HEK293 (cell line): Measurements from ENCODE around the gene MED14.
A peak's percentile ranks its signal among the peaks of the same experiment; 100 is the strongest.

Experiments
- CTCF ChIP-seq: fragments of 450-650 bp; formaldehyde crosslinking; IDR thresholded peaks from 2 replicates; pipeline ENCODE4 v1.5.1; 2016; ENCODE audit warnings: missing biosample characterization, missing genetic modification characterization
- KLF1 ChIP-seq: fragments of 450-650 bp; formaldehyde crosslinking; IDR thresholded peaks from 2 replicates; pipeline ENCODE4 v1.5.1; 2016; ENCODE audit warnings: missing biosample characterization, missing genetic modification characterization
- KLF9 ChIP-seq: fragments of 450-650 bp; formaldehyde crosslinking; IDR thresholded peaks from 2 replicates; pipeline ENCODE4 v1.5.1; 2016; ENCODE audit warnings: missing biosample characterization, missing genetic modification characterization, low read depth
- SCRT2 ChIP-seq: fragments of 450-650 bp; formaldehyde crosslinking; IDR thresholded peaks from 2 replicates; pipeline ENCODE4 v1.5.1; 2016; ENCODE audit warnings: missing biosample characterization, missing genetic modification characterization
- SP3 ChIP-seq: fragments of 450-650 bp; formaldehyde crosslinking; IDR thresholded peaks from 2 replicates; pipeline ENCODE4 v1.5.1; 2016; ENCODE audit warnings: missing biosample characterization, missing genetic modification characterization
- YY1 ChIP-seq: fragments of 450-650 bp; formaldehyde crosslinking; IDR thresholded peaks from 2 replicates; pipeline ENCODE4 v1.5.1; 2018; ENCODE audit warnings: missing biosample characterization, missing genetic modification characterization
- ZBTB20 ChIP-seq: fragments of 450-650 bp; formaldehyde crosslinking; IDR thresholded peaks from 2 replicates; pipeline ENCODE4 v1.5.1; 2016; ENCODE audit warnings: missing biosample characterization, missing genetic modification characterization
- ZBTB21 ChIP-seq: fragments of 450-650 bp; formaldehyde crosslinking; IDR thresholded peaks from 2 replicates; pipeline ENCODE4 v1.5.1; 2017; ENCODE audit warnings: missing biosample characterization, missing genetic modification characterization
- ZBTB8A ChIP-seq: fragments of 450-650 bp; formaldehyde crosslinking; IDR thresholded peaks from 2 replicates; pipeline ENCODE4 v1.5.1; 2016; ENCODE audit warnings: missing biosample characterization, missing genetic modification characterization
- ZEB2 ChIP-seq: fragments of 450-650 bp; formaldehyde crosslinking; IDR thresholded peaks from 2 replicates; pipeline ENCODE4 v1.5.1; 2016; ENCODE audit warnings: missing biosample characterization, missing genetic modification characterization
- ZFHX2 ChIP-seq: fragments of 450-650 bp; formaldehyde crosslinking; conservative IDR thresholded peaks from 2 replicates; pipeline ENCODE4 v1.5.1; 2016; ENCODE audit warnings: missing biosample characterization, missing genetic modification characterization
- ZNF10 ChIP-seq: fragments of 450-650 bp; formaldehyde crosslinking; IDR thresholded peaks from 2 replicates; pipeline ENCODE4 v1.5.1; 2017; ENCODE audit warnings: missing biosample characterization, missing genetic modification characterization
- ZNF114 ChIP-seq: fragments of 450-650 bp; formaldehyde crosslinking; IDR thresholded peaks from 2 replicates; pipeline ENCODE4 v1.5.0; 2017; ENCODE audit warnings: missing biosample characterization, missing genetic modification characterization
- ZNF335 ChIP-seq: fragments of 450-650 bp; formaldehyde crosslinking; conservative IDR thresholded peaks from 2 replicates; pipeline ENCODE4 v1.5.1; 2016; ENCODE audit warnings: missing biosample characterization, missing genetic modification characterization
- ZNF394 ChIP-seq: fragments of 450-650 bp; formaldehyde crosslinking; IDR thresholded peaks from 2 replicates; pipeline ENCODE4 v1.5.1; 2016; ENCODE audit warnings: missing biosample characterization, missing genetic modification characterization, mild to moderate bottlenecking, moderate library complexity, borderline replicate concordance
- ZNF561 ChIP-seq: fragments of 450-650 bp; IDR thresholded peaks from 2 replicates; pipeline ENCODE4 v1.5.1; 2018; ENCODE audit warnings: missing biosample characterization, missing genetic modification characterization, borderline replicate concordance
- ZNF692 ChIP-seq: fragments of 450-650 bp; formaldehyde crosslinking; IDR thresholded peaks from 2 replicates; pipeline ENCODE4 v1.5.1; 2016; ENCODE audit warnings: missing biosample characterization, missing genetic modification characterization
- ZXDB ChIP-seq: fragments of 450-650 bp; formaldehyde crosslinking; IDR thresholded peaks from 2 replicates; pipeline ENCODE4 v1.5.1; 2016; ENCODE audit warnings: missing biosample characterization, missing genetic modification characterization
- TF ChIP-seq, protein P1 (sequence below): fragments of 450-650 bp; formaldehyde crosslinking; IDR thresholded peaks from 2 replicates; pipeline ENCODE4 v1.5.1; 2016; ENCODE audit warnings: missing biosample characterization, missing genetic modification characterization, borderline replicate concordance
- TF ChIP-seq, protein P2 (sequence below): fragments of 450-650 bp; formaldehyde crosslinking; IDR thresholded peaks from 2 replicates; pipeline ENCODE4 v1.5.1; 2016; ENCODE audit warnings: missing biosample characterization, missing genetic modification characterization
- TF ChIP-seq, protein P3 (sequence below): sonication (generic); formaldehyde crosslinking; IDR thresholded peaks from 2 replicates; pipeline ENCODE4 v1.8.1; 2022; ENCODE audit warnings: mild to moderate bottlenecking, moderate library complexity, missing genetic modification reagents

Gene MED14

GRCh38 chrX:40647307-40648197, 87.8 kb downstream of the MED14 start, which contains the start of gene CXorf38 (continued):
- TF ChIP-seq, protein P1, sequence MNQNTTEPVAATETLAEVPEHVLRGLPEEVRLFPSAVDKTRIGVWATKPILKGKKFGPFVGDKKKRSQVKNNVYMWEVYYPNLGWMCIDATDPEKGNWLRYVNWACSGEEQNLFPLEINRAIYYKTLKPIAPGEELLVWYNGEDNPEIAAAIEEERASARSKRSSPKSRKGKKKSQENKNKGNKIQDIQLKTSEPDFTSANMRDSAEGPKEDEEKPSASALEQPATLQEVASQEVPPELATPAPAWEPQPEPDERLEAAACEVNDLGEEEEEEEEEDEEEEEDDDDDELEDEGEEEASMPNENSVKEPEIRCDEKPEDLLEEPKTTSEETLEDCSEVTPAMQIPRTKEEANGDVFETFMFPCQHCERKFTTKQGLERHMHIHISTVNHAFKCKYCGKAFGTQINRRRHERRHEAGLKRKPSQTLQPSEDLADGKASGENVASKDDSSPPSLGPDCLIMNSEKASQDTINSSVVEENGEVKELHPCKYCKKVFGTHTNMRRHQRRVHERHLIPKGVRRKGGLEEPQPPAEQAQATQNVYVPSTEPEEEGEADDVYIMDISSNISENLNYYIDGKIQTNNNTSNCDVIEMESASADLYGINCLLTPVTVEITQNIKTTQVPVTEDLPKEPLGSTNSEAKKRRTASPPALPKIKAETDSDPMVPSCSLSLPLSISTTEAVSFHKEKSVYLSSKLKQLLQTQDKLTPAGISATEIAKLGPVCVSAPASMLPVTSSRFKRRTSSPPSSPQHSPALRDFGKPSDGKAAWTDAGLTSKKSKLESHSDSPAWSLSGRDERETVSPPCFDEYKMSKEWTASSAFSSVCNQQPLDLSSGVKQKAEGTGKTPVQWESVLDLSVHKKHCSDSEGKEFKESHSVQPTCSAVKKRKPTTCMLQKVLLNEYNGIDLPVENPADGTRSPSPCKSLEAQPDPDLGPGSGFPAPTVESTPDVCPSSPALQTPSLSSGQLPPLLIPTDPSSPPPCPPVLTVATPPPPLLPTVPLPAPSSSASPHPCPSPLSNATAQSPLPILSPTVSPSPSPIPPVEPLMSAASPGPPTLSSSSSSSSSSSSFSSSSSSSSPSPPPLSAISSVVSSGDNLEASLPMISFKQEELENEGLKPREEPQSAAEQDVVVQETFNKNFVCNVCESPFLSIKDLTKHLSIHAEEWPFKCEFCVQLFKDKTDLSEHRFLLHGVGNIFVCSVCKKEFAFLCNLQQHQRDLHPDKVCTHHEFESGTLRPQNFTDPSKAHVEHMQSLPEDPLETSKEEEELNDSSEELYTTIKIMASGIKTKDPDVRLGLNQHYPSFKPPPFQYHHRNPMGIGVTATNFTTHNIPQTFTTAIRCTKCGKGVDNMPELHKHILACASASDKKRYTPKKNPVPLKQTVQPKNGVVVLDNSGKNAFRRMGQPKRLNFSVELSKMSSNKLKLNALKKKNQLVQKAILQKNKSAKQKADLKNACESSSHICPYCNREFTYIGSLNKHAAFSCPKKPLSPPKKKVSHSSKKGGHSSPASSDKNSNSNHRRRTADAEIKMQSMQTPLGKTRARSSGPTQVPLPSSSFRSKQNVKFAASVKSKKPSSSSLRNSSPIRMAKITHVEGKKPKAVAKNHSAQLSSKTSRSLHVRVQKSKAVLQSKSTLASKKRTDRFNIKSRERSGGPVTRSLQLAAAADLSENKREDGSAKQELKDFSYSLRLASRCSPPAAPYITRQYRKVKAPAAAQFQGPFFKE (tag by site-specific recombination): no peak
- TF ChIP-seq, protein P2, sequence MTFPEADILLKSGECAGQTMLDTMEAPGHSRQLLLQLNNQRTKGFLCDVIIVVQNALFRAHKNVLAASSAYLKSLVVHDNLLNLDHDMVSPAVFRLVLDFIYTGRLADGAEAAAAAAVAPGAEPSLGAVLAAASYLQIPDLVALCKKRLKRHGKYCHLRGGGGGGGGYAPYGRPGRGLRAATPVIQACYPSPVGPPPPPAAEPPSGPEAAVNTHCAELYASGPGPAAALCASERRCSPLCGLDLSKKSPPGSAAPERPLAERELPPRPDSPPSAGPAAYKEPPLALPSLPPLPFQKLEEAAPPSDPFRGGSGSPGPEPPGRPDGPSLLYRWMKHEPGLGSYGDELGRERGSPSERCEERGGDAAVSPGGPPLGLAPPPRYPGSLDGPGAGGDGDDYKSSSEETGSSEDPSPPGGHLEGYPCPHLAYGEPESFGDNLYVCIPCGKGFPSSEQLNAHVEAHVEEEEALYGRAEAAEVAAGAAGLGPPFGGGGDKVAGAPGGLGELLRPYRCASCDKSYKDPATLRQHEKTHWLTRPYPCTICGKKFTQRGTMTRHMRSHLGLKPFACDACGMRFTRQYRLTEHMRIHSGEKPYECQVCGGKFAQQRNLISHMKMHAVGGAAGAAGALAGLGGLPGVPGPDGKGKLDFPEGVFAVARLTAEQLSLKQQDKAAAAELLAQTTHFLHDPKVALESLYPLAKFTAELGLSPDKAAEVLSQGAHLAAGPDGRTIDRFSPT: no peak
- TF ChIP-seq ZBTB21: peak; percentile 95
- no peak for TF ChIP-seq SCRT2 (tag by site-specific recombination)
- no peak; the same call in 1 of the 2 replicates for TF ChIP-seq ZNF561 (tag by site-specific recombination)
- TF ChIP-seq ZEB2 (tag by site-specific recombination): no peak
- 0 out of 2 replicates have a peak, but pooled peaks have one; percentile 1 for TF ChIP-seq ZFHX2
- TF ChIP-seq, protein P3, sequence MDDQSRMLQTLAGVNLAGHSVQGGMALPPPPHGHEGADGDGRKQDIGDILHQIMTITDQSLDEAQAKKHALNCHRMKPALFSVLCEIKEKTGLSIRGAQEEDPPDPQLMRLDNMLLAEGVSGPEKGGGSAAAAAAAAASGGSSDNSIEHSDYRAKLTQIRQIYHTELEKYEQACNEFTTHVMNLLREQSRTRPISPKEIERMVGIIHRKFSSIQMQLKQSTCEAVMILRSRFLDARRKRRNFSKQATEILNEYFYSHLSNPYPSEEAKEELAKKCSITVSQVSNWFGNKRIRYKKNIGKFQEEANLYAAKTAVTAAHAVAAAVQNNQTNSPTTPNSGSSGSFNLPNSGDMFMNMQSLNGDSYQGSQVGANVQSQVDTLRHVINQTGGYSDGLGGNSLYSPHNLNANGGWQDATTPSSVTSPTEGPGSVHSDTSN (CRISPR knock-in tag): peak; percentile 63; the same call in 1 of the 2 replicates
- peak; percentile 62 for TF ChIP-seq SP3
- TF ChIP-seq ZNF692: peak; percentile 72
- peak; percentile 25; the same call in 1 of the 2 replicates for TF ChIP-seq YY1 (tag by site-specific recombination)
- peak; percentile 48; the same call in 1 of the 2 replicates for TF ChIP-seq KLF9 (tag by site-specific recombination)
- peak; percentile 8; the same call in 1 of the 2 replicates for TF ChIP-seq ZBTB20 (tag by site-specific recombination)
- no peak for TF ChIP-seq ZXDB (tag by site-specific recombination)
- TF ChIP-seq ZBTB8A (tag by site-specific recombination): peak; percentile 23; the same call in 1 of the 2 replicates
- peak; percentile 69; the same call in 1 of the 2 replicates for TF ChIP-seq ZNF10 (tag by site-specific recombination)
- TF ChIP-seq KLF1 (tag by site-specific recombination): peak; percentile 43; the same call in 1 of the 2 replicates
- TF ChIP-seq ZNF114: no peak
- TF ChIP-seq ZNF335: peak; percentile 7; the same call in 1 of the 2 replicates
- peak; percentile 24; the same call in 1 of the 2 replicates for TF ChIP-seq CTCF
- no peak for TF ChIP-seq ZNF394 (tag by site-specific recombination)
